Activated CD4-positive, alpha-beta T cell treated with anti-CD3 and anti-CD28 coated beads for 1 hour (primary cell): ENCODE results near the gene OR10A2.
"Not testable (repeated sequence)": the region's sequence is repeated elsewhere in the genome, so short reads cannot be mapped to it uniquely, and the experiment has no call there.

Experiments
- DNase-seq: peaks from one replicate; pipeline ENCODE4 v3.0.0-alpha.2; 2020

OR10A2 gene

GRCh38 chr11:6888830-6889229 is 26.0 kb downstream of the OR10A2 start:
- DNase-seq = no peak

- DNase-seq = no peak
Observed at GRCh38 chr11:6889835-6890234, 27.0 kb downstream of the OR10A2 start.

- DNase-seq = no peak
Observed at GRCh38 chr11:6892400-6892799, 29.5 kb downstream of the OR10A2 start, which contains the start of gene OR2D2. Gene OR2D2, minus strand, starts transcription at chr11:6892500. Its CDS starts 0 bp downstream, at chr11:6892500.

- no peak for DNase-seq
Observed at GRCh38 chr11:6894097-6894496, 31.2 kb downstream of the OR10A2 start.

GRCh38 chr11:6895010-6895409 is 32.2 kb downstream of the OR10A2 start:
- no peak for DNase-seq

GRCh38 chr11:6898911-6899310 is 36.1 kb downstream of the OR10A2 start:
- no peak for DNase-seq

- no peak for DNase-seq
Observed at GRCh38 chr11:6900327-6900999, 37.6 kb downstream of the OR10A2 start.

- not testable (repeated sequence) for DNase-seq
Observed at GRCh38 chr11:6904804-6905203, 41.9 kb downstream of the OR10A2 start.

- no peak for DNase-seq
Observed at GRCh38 chr11:6911378-6911777, 48.5 kb downstream of the OR10A2 start.

GRCh38 chr11:6911948-6912347 is 49.1 kb downstream of the OR10A2 start:
- no peak for DNase-seq

- DNase-seq = no peak
Observed at GRCh38 chr11:6919698-6920097, 56.8 kb downstream of the OR10A2 start.

GRCh38 chr11:6920702-6921101 is 57.8 kb downstream of the OR10A2 start, which contains the start of gene OR2D3:
Gene OR2D3, plus strand, starts transcription at chr11:6921002. Its CDS starts 0 bp downstream, at chr11:6921002.
- no peak for DNase-seq
